ENCODE measurements around the gene ACSS3.
"Not testable (repeated sequence)": the region's sequence is repeated elsewhere in the genome, so short reads cannot be mapped to it uniquely, and the experiment has no call there.

ACSS3 gene

DNA sequence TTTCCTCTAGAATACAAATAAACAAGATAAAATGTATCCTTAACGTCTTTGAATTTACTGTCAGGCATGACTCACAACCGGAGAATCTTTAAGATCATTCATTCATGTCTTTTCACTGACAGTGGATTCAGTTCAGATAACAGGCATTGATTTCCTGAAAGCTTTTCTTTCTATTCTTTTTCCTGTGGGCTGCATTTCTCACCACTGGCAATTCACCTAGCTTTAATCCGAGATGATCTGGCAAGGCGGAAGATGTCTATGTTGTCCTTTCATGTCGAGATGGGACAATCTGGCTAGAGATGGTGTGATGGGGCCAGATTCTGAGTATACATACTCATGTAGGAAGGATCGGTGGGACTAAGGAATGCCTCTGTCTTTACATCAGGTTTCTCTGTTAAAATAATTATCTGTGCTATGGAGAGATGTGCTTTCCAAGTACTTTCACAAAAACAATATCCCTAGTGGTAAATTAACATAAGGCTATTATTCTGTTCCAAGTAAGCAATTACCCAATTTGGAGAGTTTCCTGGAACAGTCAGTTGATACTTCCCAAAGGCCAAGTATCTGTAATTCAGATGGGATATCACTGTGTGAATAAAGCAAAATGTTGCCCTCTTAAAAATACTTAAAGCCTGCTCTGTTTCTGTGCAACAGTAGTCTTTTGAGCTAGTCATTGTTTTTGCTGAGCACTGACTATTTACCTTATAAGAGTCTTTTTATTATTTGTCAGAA, 17.8 kb downstream of the ACSS3 start:
- no peak for DNase-seq

DNA sequence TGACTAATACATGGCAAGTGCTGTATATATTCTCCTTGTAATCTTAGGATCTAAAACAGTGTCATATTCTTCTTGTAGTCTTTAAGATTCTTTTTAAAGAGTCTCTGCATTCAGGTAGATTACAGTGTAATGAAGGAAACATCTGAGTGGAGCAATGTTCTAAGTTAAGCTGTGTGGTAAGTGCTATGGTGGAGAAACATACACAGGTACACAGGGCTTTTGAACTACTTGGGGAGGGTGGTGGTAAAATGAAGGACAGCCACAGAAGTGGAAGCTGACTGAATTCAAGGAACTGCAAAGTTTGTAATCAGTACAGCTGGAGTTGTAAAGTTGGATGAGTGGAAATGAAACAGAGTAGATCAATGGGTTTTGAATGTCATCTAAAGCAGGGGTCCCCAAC, 27.8 kb downstream of the ACSS3 start:
- DNase-seq: no peak

DNA sequence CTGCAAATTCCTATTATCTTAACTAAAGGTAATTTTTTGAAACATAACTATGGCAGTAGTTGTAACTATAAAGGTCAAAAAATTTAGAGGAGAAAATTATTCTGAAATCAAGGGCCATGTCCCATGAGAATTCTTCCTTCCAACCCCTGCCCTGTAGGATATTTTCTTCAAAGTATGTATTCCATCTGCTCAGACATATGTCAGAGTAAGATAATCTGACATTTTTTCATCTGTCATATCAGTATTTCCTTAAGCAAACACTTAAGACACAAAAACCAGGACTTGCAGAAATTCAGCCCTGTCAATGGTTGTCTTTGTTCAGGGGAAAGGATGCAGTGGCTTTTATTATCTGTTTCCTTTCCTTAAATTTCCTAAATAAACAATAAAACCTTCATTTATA, 36.3 kb downstream of the ACSS3 start:
- no peak for DNase-seq

- not testable (repeated sequence) for DNase-seq
Measured at GRCh38 chr12:81119069-81119468, 41.2 kb downstream of the ACSS3 start.

DNA sequence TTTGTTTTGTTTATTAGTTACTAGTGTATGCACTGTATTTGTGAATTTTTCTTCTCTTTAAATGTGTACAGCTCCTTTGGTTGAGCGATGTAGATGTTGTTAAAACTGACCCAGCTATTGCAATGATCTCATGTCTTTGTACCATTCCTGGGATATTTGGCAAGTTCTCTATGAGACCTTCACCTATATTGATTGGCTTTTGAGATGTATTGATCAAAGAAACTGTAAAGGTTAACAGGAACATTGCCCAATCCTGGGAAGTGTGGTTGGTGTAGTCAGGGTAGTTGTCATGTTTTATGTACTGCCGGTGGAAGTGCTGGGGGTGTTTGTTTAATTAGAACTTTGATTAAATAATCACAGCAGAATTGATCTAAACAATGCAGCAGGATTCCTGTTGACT, 43.1 kb downstream of the ACSS3 start:
- DNase-seq: no peak

DNA sequence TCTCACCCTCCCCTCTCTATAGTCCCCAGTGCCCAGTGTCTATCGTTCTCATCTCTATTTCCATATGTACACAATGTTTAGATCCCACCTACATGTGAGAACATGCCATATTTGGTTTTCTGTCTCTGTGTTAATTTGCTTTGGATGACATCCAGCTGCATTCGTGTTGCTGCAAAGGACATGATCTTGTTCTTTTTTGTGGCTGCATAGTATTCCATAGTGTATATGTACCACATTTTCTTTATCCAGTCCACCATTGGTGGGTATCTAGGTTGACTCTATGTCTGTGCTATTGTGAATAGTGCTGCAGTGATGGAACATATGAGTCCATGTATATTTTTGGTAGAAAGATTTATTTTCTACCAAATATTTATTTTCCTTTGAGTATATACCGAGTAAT, 45.7 kb downstream of the ACSS3 start:
- DNase-seq: no peak

- no peak for DNase-seq
Measured at GRCh38 chr12:81125691-81126090, 47.8 kb downstream of the ACSS3 start.

- no peak for DNase-seq
Measured at GRCh38 chr12:81128930-81129554, 51.2 kb downstream of the ACSS3 start.

GRCh38 chr12:81136519-81136918, 58.6 kb downstream of the ACSS3 start:
- no peak for DNase-seq

DNA sequence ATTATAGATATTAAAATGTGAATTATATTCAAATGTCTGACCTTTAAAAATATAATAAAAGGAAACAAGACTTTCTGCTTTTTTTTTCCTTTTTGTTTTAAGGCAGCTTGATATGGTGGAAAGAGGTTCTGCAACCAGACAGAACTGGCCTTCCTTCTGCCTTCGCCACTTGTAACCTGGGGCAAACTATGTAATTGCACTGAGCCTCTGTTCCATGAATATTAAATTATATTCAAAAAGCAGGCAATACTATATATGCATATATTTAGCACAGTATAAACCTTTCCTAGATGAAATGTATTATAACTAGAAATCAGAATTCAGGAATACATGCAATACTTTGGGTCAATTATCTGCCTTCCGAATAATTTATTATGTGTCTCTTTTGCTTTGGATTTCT, 59.9 kb downstream of the ACSS3 start:
- no peak for DNase-seq

DNA sequence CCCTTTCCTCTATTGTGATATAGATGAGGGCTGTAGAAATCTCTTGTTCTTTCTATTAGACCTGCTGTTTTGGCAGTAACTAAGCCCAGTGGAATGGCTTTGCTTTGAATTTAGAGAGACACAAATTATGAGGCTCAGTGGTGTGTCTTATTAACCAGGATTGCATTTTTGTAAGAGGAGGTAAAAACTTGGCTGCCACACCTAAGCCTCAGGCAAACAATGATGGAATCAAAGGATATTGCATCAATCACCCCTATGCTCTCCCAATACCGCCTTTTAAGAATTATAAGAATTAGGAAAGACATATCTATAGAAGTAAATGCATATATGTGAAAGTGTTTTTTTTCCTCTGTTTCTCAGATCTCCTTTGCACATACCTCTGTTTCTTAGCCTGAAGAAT, 63.3 kb downstream of the ACSS3 start:
- no peak for DNase-seq

- DNase-seq: no peak
Measured at GRCh38 chr12:81143057-81143456, 65.2 kb downstream of the ACSS3 start.

GRCh38 chr12:81146228-81147225, 68.6 kb downstream of the ACSS3 start:
- DNase-seq: no peak

DNA sequence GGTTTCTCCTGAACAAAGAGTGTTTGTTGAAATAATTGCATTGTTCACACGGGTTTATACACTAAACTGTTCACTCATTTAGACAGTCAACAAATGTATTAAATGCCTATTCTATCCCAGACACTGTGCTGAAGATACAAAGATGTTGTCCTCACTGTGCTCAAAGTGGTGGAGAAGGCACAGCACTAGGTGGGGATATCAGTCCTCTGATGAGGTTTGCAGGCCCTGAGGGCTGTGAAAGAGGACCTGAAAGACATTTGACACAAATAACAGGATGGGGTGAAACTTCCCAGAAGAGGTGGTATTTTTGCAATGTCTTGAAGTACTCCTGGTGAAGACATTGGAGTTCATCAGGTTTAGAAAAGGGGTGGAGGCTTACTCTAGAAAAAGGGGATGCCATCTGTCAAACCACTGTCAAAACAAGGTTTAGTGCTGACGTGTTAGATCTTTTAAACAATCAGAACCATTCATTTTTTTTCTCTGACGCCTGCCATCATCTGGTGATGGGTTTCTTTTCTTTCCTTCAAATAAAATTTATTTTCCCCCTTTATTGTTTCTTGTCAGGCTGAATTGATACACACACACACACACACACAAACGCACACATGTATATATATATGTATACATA, 69.5 kb downstream of the ACSS3 start:
- DNase-seq: no peak

- no peak for DNase-seq
Measured at GRCh38 chr12:81150382-81150781, 72.5 kb downstream of the ACSS3 start.

DNA sequence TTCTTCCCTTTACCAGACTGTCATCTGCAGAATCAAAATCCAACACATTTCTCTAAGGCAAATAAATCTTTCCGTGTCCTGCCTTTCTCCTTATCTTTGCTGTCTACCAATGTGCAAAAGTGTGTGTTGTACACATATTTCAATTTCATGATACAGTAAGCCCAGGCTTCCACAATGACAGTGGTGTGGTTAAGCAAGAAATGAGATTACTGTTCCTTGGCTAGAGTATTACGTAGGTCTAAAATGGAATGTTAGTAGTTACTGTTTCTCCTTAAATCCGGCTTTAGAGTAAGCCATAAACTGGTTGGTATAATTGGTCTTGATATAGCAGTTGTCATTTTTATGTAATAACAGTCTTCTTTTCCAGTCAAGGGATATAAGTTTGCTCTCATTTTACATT, 82.0 kb downstream of the ACSS3 start:
- DNase-seq: no peak

DNA sequence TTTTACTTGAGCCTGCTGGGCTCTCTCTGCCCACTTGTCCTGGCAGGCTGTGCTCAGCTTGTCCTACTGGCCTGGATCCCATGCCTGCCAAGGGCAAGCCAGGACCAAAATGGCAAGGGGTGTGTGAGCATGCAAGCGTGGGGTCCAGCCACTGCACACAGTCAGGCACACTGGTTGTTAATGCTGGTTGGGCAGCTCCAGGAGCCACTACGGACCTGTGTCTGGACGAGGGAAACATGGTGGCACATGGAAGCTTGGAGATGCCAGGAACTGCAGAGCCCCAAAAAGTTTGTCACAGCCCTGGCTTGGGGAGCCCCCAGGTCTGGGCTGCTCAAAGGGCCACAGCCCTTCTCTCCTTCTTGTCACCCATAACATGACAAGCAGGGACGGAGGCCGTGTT, 83.8 kb downstream of the ACSS3 start:
- no peak for DNase-seq

DNA sequence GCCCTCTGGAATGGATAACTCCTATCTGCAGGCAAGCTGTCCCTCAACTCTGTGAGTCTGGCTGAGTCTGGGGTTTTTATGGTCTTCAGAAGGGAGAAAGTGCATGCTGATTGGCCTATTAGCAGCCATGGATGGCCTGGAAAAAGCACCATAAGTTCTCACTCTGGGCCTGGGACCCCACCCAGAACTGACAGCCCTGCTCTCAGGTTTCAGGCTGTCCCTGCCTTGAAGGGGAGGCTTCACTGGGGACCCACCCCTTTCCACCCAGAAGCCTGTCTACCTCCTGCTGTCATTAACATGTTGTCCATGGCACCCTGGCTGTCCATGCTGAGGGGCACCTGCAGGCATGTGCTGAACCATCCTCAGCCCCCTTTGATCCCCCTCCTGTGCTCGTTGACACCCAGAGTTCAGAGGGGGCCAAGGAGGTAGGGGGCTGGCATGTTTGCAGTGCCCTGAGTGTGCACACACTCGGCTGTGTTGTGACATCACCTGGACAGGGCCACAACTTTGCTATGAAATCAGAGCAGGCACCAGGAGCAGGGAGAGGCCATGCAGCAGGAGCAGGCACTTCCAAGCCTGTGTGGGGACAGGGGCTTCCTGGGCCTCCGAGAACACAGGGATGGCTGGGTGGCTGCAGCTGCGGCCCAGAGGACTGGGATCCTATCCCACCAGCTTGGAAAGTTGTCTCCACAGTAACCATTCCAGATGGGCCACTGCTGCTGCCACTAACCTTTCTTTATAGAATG, 84.7 kb downstream of the ACSS3 start:
- DNase-seq: no peak

DNA sequence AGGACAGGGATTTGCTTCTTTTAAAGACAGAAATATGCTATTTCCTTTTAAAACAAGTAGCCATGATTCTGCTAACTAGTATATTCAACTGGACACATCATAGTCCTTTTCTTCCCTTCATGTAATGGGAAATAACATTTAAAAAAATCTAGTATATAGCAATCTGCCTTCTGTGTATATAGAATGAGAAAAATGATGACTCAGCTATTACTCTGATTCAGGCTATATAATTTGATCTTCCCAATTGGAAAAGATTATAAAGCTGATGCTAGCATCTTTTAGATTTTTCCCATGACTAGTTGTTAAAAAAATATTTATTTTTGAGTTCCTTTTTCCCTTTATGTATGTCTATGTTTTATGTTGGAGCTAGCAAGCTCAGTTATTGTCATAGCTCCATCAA, 86.9 kb downstream of the ACSS3 start:
- DNase-seq: no peak

- DNase-seq: no peak
Measured at GRCh38 chr12:81166790-81167189, 88.9 kb downstream of the ACSS3 start.

DNA sequence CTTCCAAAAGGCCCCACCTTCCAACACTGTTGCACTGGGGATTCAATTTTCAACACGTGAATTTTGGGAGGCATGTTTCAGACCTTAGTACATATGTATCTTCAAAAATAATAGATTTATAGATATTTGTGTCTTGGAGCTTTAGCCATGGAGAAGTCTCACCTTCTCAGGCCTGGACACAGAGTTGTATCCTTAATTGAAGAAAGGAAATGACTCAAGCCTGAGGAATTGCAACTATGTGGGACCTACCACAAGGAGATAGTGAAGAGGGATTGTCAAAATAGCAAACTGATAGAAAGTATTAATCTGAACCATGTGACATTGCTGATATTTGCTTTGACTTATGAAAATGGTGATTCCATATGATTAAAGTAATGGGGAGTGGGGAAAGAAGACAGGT, 89.8 kb downstream of the ACSS3 start:
- no peak for DNase-seq

DNA sequence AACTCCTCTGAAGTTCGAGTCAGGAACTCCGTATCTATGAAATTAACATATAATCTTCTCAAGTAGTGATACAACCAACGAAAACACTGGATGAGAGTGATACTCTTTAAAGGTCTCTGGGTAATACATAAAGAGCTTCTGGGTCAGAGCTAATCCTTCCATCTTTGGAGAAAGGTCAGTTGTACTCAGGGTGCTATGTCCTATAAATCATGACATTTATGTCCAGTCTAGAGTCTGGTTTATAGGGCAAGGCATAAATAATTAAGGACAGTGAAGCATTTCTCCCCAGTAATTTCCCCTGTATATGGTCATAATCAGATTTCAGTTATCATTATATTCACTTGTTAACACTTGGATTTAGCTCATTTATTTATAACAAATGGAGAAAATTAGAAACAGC, 90.6 kb downstream of the ACSS3 start:
- DNase-seq: no peak
